ENCODE measurements around the gene GOLGA3. TPM values are rescaled to one million over a fixed set of nuclear protein-coding genes. Genes with fewer than 3 reads are reported as not detected.
"Not testable (repeated sequence)": the region's sequence is repeated elsewhere in the genome, so short reads cannot be mapped to it uniquely, and the experiment has no call there.

The GOLGA3 gene
- total RNA-seq, 1 donor from 2014 or later = 33.4 TPM

GRCh38 chr12:132795847-132796246 lies 32.8 kb downstream of the GOLGA3 start:
- Mint-ChIP-seq H3K36me3 (ENCODE audit: low read depth) (peaks cover 4% of the 10 kb centered on the region), H3K27me3 (ENCODE audit: low read depth) (no peaks in the 10 kb centered on the region)

GRCh38 chr12:132791940-132792339 lies 36.7 kb downstream of the GOLGA3 start:
- not testable (repeated sequence) for H3K27me3 Mint-ChIP-seq (ENCODE audit: low read depth); H3K27ac Mint-ChIP-seq (ENCODE audit: unreplicated experiment)
- H3K36me3 Mint-ChIP-seq (ENCODE audit: low read depth) = peaks cover 21% of the 10 kb centered on the region

More at GRCh38 chr12:132795847-132796246, 32.8 kb downstream of the GOLGA3 start:
- no peak for DNase-seq (ENCODE audit: low read depth, low spot score)
- H3K4me3 Mint-ChIP-seq = no peak overlapping the region
- TF ChIP-seq CTCF (conservative IDR thresholded peaks at IDR 0.05) = no peak
- H3K9me3 Mint-ChIP-seq = no peaks in the 10 kb centered on the region
- no peak overlapping the region for H3K27ac Mint-ChIP-seq (ENCODE audit: unreplicated experiment)
- H3K4me1 Mint-ChIP-seq = no peaks in the 10 kb centered on the region

GRCh38 chr12:132789099-132789471 lies 39.6 kb downstream of the GOLGA3 start:
- Mint-ChIP-seq H3K4me1 (no peaks in the 10 kb centered on the region), H3K36me3 (ENCODE audit: low read depth) (peaks cover 34% of the 10 kb centered on the region), H3K9me3 (no peaks in the 10 kb centered on the region), H3K4me3 (no peak overlapping the region), H3K27me3 (ENCODE audit: low read depth) (no peaks in the 10 kb centered on the region), H3K27ac (ENCODE audit: unreplicated experiment) (no peak overlapping the region)
- DNase-seq (ENCODE audit: low read depth, low spot score) = no peak
- TF ChIP-seq CTCF (conservative IDR thresholded peaks at IDR 0.05) = no peak

More at GRCh38 chr12:132791940-132792339, 36.7 kb downstream of the GOLGA3 start:
- not testable (repeated sequence) for H3K4me1 Mint-ChIP-seq; H3K4me3 Mint-ChIP-seq; H3K9me3 Mint-ChIP-seq; DNase-seq (ENCODE audit: low read depth, low spot score)

- Mint-ChIP-seq H3K27ac (ENCODE audit: unreplicated experiment) (peak overlapping the region; percentile 89), H3K4me1 (no peaks in the 10 kb centered on the region), H3K9me3 (no peaks in the 10 kb centered on the region), H3K27me3 (ENCODE audit: low read depth) (no peaks in the 10 kb centered on the region), H3K4me3 (no peak overlapping the region), H3K36me3 (ENCODE audit: low read depth) (peaks cover 34% of the 10 kb centered on the region)
- TF ChIP-seq CTCF (conservative IDR thresholded peaks at IDR 0.05) = no peak
- DNase-seq (ENCODE audit: low read depth, low spot score) = no peak
Observed at GRCh38 chr12:132788375-132789098, 40.1 kb downstream of the GOLGA3 start.

GRCh38 chr12:132787877-132788276 lies 40.8 kb downstream of the GOLGA3 start:
- no peak for TF ChIP-seq CTCF (conservative IDR thresholded peaks at IDR 0.05)
- no peaks in the 10 kb centered on the region for H3K27me3 Mint-ChIP-seq (ENCODE audit: low read depth)
- no peak overlapping the region for H3K4me3 Mint-ChIP-seq
- H3K36me3 Mint-ChIP-seq (ENCODE audit: low read depth) = peaks cover 34% of the 10 kb centered on the region
- no peaks in the 10 kb centered on the region for H3K4me1 Mint-ChIP-seq
- no peaks in the 10 kb centered on the region for H3K9me3 Mint-ChIP-seq
- DNase-seq (ENCODE audit: low read depth, low spot score) = no peak
- H3K27ac Mint-ChIP-seq (ENCODE audit: unreplicated experiment) = peak overlapping the region; percentile 89

- H3K9me3 Mint-ChIP-seq = no peaks in the 10 kb centered on the region
- TF ChIP-seq CTCF (conservative IDR thresholded peaks at IDR 0.05) = no peak
- H3K27ac Mint-ChIP-seq (ENCODE audit: unreplicated experiment) = no peak overlapping the region
- DNase-seq (ENCODE audit: low read depth, low spot score) = no peak
- no peaks in the 10 kb centered on the region for H3K27me3 Mint-ChIP-seq (ENCODE audit: low read depth)
- H3K4me1 Mint-ChIP-seq = no peaks in the 10 kb centered on the region
- H3K4me3 Mint-ChIP-seq = no peak overlapping the region
- peaks cover 30% of the 10 kb centered on the region for H3K36me3 Mint-ChIP-seq (ENCODE audit: low read depth)
Observed at GRCh38 chr12:132786192-132786591, 42.5 kb downstream of the GOLGA3 start.

Data from neural crest cell (in vitro differentiated cells).